Colonic mucosa (tissue), 4 donors: ENCODE data around the gene RIPOR3. TPM values are rescaled to one million over a fixed set of nuclear protein-coding genes. Genes with fewer than 3 reads are reported as not detected.

Experiments
- DNase-seq: peaks from one replicate; pipeline ENCODE4 v3.0.0-alpha.2; 2020
- H3K27ac ChIP-seq: fragments of 200-600 bp; one replicate; pipeline ENCODE4 v1.8.0; 2021
- H3K27me3 ChIP-seq: fragments of 200-600 bp; one replicate; pipeline ENCODE4 v1.8.0; 2021
- H3K36me3 ChIP-seq: fragments of 200-600 bp; one replicate; pipeline ENCODE4 v1.8.0; 2021
- H3K4me1 ChIP-seq: fragments of 200-600 bp; one replicate; pipeline ENCODE4 v1.8.0; 2021; ENCODE audit warnings: mild to moderate bottlenecking
- H3K4me3 ChIP-seq: fragments of 200-600 bp; one replicate; pipeline ENCODE4 v1.8.0; 2021
- H3K9ac ChIP-seq, 2 donors: one replicate each; pipeline ENCODE4 v1.7.0; 2013; ENCODE audit warnings: control low read depth in 2 of 2, low read depth in 2 of 2, low read length in 2 of 2
- H3K9me3 ChIP-seq: fragments of 200-600 bp; one replicate; pipeline ENCODE4 v1.8.0; 2021
- CTCF ChIP-seq: fragments of 200-600 bp; IDR thresholded peaks from one replicate; pipeline ENCODE4 v1.8.0; 2022; ENCODE audit warnings: antibody characterized with exemption, mild to moderate bottlenecking
- intact Hi-C: fragments of 100-400 bp; cut with DNase I; formaldehyde crosslinking; loops from one replicate; pipeline ENCODE4 v1.14.1; 2022
- total RNA-seq, 2 donors: library from RNA; stranded (reverse); fragmentation: NEBNext Ultra II Directional in 1 of 2; extraction: Animal tissue kit (Norgen Biotek cat#: 25700) in 1 of 2; gene quantifications; one replicate each; pipeline ENCODE4 v1.2.1, GENCODE V29; 2021
- donor health status: healthy.
- donor health status: DM: no; HTN: no; CAD: no.
- donor health status: DM: no; HTN: no; CAD: no.

Gene RIPOR3
- total RNA-seq, 2 donors from 2014 or later: 1.9 to 2.9 TPM

GRCh38 chr20:50695135-50695872, 4.0 kb upstream of the RIPOR3 start:
- DNase-seq: no peak
- no peak overlapping the region for H3K9ac ChIP-seq
- no peak overlapping the region for H3K27ac ChIP-seq
- no peaks in the 10 kb centered on the region for H3K4me1 ChIP-seq
- H3K9me3 ChIP-seq: no peaks in the 10 kb centered on the region
- H3K27me3 ChIP-seq: peaks cover 8% of the 10 kb centered on the region
- no peak overlapping the region for H3K4me3 ChIP-seq
- no peaks in the 10 kb centered on the region for H3K36me3 ChIP-seq
- no peak for TF ChIP-seq CTCF
- intact Hi-C loops: no loop called here

GRCh38 chr20:50694379-50695134, 3.2 kb upstream of the RIPOR3 start:
- no peak for TF ChIP-seq CTCF
- Histone ChIP-seq H3K9me3 (no peaks in the 10 kb centered on the region), H3K9ac (no peak overlapping the region), H3K36me3 (no peaks in the 10 kb centered on the region), H3K27ac (no peak overlapping the region), H3K27me3 (peaks cover 8% of the 10 kb centered on the region), H3K4me1 (no peaks in the 10 kb centered on the region), H3K4me3 (no peak overlapping the region)
- no peak for DNase-seq
- intact Hi-C loops: no loop called here

- no peaks in the 10 kb centered on the region for H3K4me1 ChIP-seq
- H3K9ac ChIP-seq: no peak overlapping the region
- intact Hi-C loops: no loop called here
- no peak for TF ChIP-seq CTCF
- DNase-seq: no peak
- no peaks in the 10 kb centered on the region for H3K36me3 ChIP-seq
- H3K27ac ChIP-seq: no peak overlapping the region
- H3K27me3 ChIP-seq: peaks cover 8% of the 10 kb centered on the region
- no peaks in the 10 kb centered on the region for H3K9me3 ChIP-seq
- H3K4me3 ChIP-seq: no peak overlapping the region
Observed at GRCh38 chr20:50693001-50693400, 1.7 kb upstream of the RIPOR3 start.

- Histone ChIP-seq H3K27me3 (peaks cover 8% of the 10 kb centered on the region), H3K9ac (no peak overlapping the region), H3K4me1 (no peaks in the 10 kb centered on the region), H3K36me3 (no peaks in the 10 kb centered on the region), H3K27ac (peak overlapping the region; percentile 50), H3K4me3 (no peak overlapping the region), H3K9me3 (no peaks in the 10 kb centered on the region)
- DNase-seq: no peak
- intact Hi-C loops: no loop called here
- TF ChIP-seq CTCF: no peak
Observed at GRCh38 chr20:50692552-50692933, 1.2 kb upstream of the RIPOR3 start.

- intact Hi-C loops: no loop called here
- no peak for TF ChIP-seq CTCF
- no peaks in the 10 kb centered on the region for H3K9me3 ChIP-seq
- H3K4me1 ChIP-seq: no peaks in the 10 kb centered on the region
- H3K27ac ChIP-seq: peak overlapping the region; percentile 50
- H3K36me3 ChIP-seq: no peaks in the 10 kb centered on the region
- H3K4me3 ChIP-seq: peak overlapping the region; percentile 23
- no peak for DNase-seq
- peak overlapping the region; percentile 35 to 51 for H3K9ac ChIP-seq
- H3K27me3 ChIP-seq: peaks cover 8% of the 10 kb centered on the region
Observed at GRCh38 chr20:50691573-50692551, 520 bp upstream of the RIPOR3 start.
